ENCODE data around the gene BRD7. TPM values are rescaled to one million over a fixed set of nuclear protein-coding genes. Genes with fewer than 3 reads are reported as not detected.

BRD7 gene
- total RNA-seq, 2 experiments from 2014 or later: 102 to 105 TPM

DNA sequence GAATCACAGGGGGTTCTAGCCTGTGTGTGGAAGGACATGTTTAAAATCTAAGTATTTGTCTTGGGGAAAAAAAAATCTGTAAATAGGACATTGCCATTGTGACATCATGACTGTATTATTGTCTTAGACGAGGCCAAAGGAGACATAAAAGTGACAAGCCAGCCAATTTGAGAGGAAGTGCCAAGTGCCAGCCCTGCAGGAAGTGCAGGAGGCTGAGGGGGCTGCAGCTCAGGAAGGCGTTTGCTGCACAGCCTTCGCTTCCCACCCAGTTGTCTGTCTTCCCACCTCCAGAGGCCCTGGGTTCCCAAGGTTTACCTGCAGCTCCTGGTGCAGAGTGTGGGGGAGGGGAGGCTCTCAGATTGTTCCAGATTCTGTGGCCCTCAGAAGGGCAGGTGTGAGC is 101.1 kb downstream of the BRD7 start:
- Mint-ChIP-seq H3K9me3 (no peaks in the 10 kb centered on the region), H3K27me3 (no peaks in the 10 kb centered on the region), H3K36me3 (ENCODE audit: low read depth) (peaks cover 34% of the 10 kb centered on the region), H3K4me1 (peaks cover 83% of the 10 kb centered on the region), H3K27ac (peak overlapping the region; percentile 96), H3K4me3 (peak overlapping the region; percentile 96)
- DNase-seq: peak; percentile 39
- CTCF ChIA-PET: interaction anchor here (1.2 to 2.8 kb wide), 3 partner anchors 10 to 242 kb away, joined by 4 to 9 read pairs (median 4); partner anchors contain the start of gene CNEP1R1
- POLR2A ChIA-PET: interaction anchor here (0.5 to 0.6 kb wide), 2 partner anchors 22 to 165 kb away, joined by 3 to 4 read pairs; no protein-coding TSS in a partner anchor

GRCh38 chr16:50267151-50267631 is 101.6 kb downstream of the BRD7 start:
- H3K4me1 Mint-ChIP-seq: peaks cover 80% of the 10 kb centered on the region
- H3K4me3 Mint-ChIP-seq: peak overlapping the region; percentile 96
- H3K9me3 Mint-ChIP-seq: no peaks in the 10 kb centered on the region
- CTCF ChIA-PET: interaction anchor here (0.8 to 2.8 kb wide), 2 partner anchors 11 to 473 kb away, joined by 3 to 9 read pairs; no protein-coding TSS in a partner anchor
- H3K27ac Mint-ChIP-seq: peak overlapping the region; percentile 96
- peaks cover 29% of the 10 kb centered on the region for H3K36me3 Mint-ChIP-seq (ENCODE audit: low read depth)
- POLR2A ChIA-PET: interaction anchor here (0.6 kb wide), 1 partner anchor 22 kb away, joined by 3 read pairs; no protein-coding TSS in a partner anchor
- H3K27me3 Mint-ChIP-seq: no peaks in the 10 kb centered on the region
- no peak for DNase-seq

- H3K27me3 Mint-ChIP-seq: no peaks in the 10 kb centered on the region
- peaks cover 27% of the 10 kb centered on the region for H3K36me3 Mint-ChIP-seq (ENCODE audit: low read depth)
- no peaks in the 10 kb centered on the region for H3K9me3 Mint-ChIP-seq
- ChIA-PET POLR2A (no interaction called here), CTCF (interaction anchor here (0.6 to 4.5 kb wide), 4 partner anchors 8 to 474 kb away, joined by 3 to 21 read pairs (median 3); partner anchors contain the start of gene CNEP1R1)
- peaks cover 78% of the 10 kb centered on the region for H3K4me1 Mint-ChIP-seq
- H3K27ac Mint-ChIP-seq: peak within 1 kb of the TSS; percentile 96
- H3K4me3 Mint-ChIP-seq: peak within 1 kb of the TSS; percentile 96
- DNase-seq: peak; percentile 89
Measured at GRCh38 chr16:50266337-50267091, 102.3 kb downstream of the BRD7 start, which contains the start of gene ADCY7. ADCY7 (plus strand) TSS chr16:50266551; CDS start chr16:50288180, 21,629 bp downstream.

Small RNA genes within 50 kb of the gene (microRNA-seq; reads per million reads assigned to microRNA genes)
- not detected for gene MIR6771 (ENCODE audit: borderline microRNAs expressed, borderline replicate concordance)

Other genes starting within 250 kb of the BRD7 start
- 10 to 100 TPM; 20.4 to 21.4 TPM for gene TENT4B, start 215.7 kb downstream of the BRD7 start, total RNA-seq
- gene ADCY7, start 102.4 kb downstream of the BRD7 start, total RNA-seq: 100 to 1,000 TPM; 197 to 255 TPM
- 1 to 10 TPM in 1 of 2 experiments, under 1 TPM in 1; 0.81 to 1.3 TPM for gene NKD1, start 179.4 kb upstream of the BRD7 start, total RNA-seq